ENCODE results near the gene RBM11.
"Not testable (repeated sequence)": the region's sequence is repeated elsewhere in the genome, so short reads cannot be mapped to it uniquely, and the experiment has no call there.

RBM11 gene

GRCh38 chr21:14215971-14216641 lies at the start of gene RBM11:
Gene RBM11 (plus strand): TSS chr21:14216157. CDS start chr21:14216187, 30 bp downstream.
- Histone ChIP-seq H3K27ac (ENCODE audit: low read depth, low read length) (no peak within 1 kb of the TSS), H3K9ac (ENCODE audit: low read length) (peak within 1 kb of the TSS; percentile 69)

GRCh38 chr21:14166463-14167223 lies 49.3 kb upstream of the RBM11 start:
- H3K9ac ChIP-seq (ENCODE audit: low read length); H3K9me3 ChIP-seq (ENCODE audit: control insufficient read depth, insufficient read depth, low read depth, low read length); H3K4me1 ChIP-seq (ENCODE audit: control insufficient read depth, insufficient read depth, low read length); H3K27me3 ChIP-seq (ENCODE audit: control insufficient read depth, insufficient read depth, low read length); H3K36me3 ChIP-seq (ENCODE audit: control insufficient read depth, insufficient read depth, low read length); H3K4me3 ChIP-seq (ENCODE audit: low read depth, low read length); H3K27ac ChIP-seq (ENCODE audit: low read depth, low read length): not testable (repeated sequence)

More at GRCh38 chr21:14215971-14216641, at the start of gene RBM11:
- peaks cover 6% of the 10 kb centered on the region; the same call in 1 of the 2 replicates for H3K27me3 ChIP-seq (ENCODE audit: control insufficient read depth, insufficient read depth, low read length)
- peak within 1 kb of the TSS; percentile 97 for H3K4me3 ChIP-seq (ENCODE audit: low read depth, low read length)
- no peaks in the 10 kb centered on the region for H3K9me3 ChIP-seq (ENCODE audit: control insufficient read depth, insufficient read depth, low read depth, low read length)
- 0 out of 2 replicates have a peak, but pooled peaks cover 6% of the 10 kb centered on the region for H3K4me1 ChIP-seq (ENCODE audit: control insufficient read depth, insufficient read depth, low read length)
- H3K36me3 ChIP-seq (ENCODE audit: control insufficient read depth, insufficient read depth, low read length) = no peaks in the 10 kb centered on the region

- Histone ChIP-seq H3K27me3 (ENCODE audit: control insufficient read depth, insufficient read depth, low read length) (no peaks in the 10 kb centered on the region), H3K9me3 (ENCODE audit: control insufficient read depth, insufficient read depth, low read depth, low read length) (0 out of 2 replicates have a peak, but pooled peaks cover 4% of the 10 kb centered on the region), H3K27ac (ENCODE audit: low read depth, low read length) (no peak overlapping the region), H3K36me3 (ENCODE audit: control insufficient read depth, insufficient read depth, low read length) (no peaks in the 10 kb centered on the region), H3K4me3 (ENCODE audit: low read depth, low read length) (no peak overlapping the region), H3K4me1 (ENCODE audit: control insufficient read depth, insufficient read depth, low read length) (no peaks in the 10 kb centered on the region), H3K9ac (ENCODE audit: low read length) (no peak overlapping the region)
Observed at GRCh38 chr21:14206222-14206621, 9.7 kb upstream of the RBM11 start.

- H3K27me3 ChIP-seq (ENCODE audit: control insufficient read depth, insufficient read depth, low read length) = no peaks in the 10 kb centered on the region
Observed at GRCh38 chr21:14210738-14211137, 5.2 kb upstream of the RBM11 start, which contains the start of gene LIPI. Gene LIPI (minus strand): TSS chr21:14210955. CDS start chr21:14210845, 110 bp downstream.

GRCh38 chr21:14213164-14213563 lies 2.8 kb upstream of the RBM11 start:
- no peak overlapping the region for H3K4me3 ChIP-seq (ENCODE audit: low read depth, low read length)
- peaks cover 6% of the 10 kb centered on the region; the same call in 1 of the 2 replicates for H3K27me3 ChIP-seq (ENCODE audit: control insufficient read depth, insufficient read depth, low read length)
- no peaks in the 10 kb centered on the region for H3K9me3 ChIP-seq (ENCODE audit: control insufficient read depth, insufficient read depth, low read depth, low read length)
- no peaks in the 10 kb centered on the region for H3K36me3 ChIP-seq (ENCODE audit: control insufficient read depth, insufficient read depth, low read length)
- H3K4me1 ChIP-seq (ENCODE audit: control insufficient read depth, insufficient read depth, low read length) = 0 out of 2 replicates have a peak, but pooled peaks cover 6% of the 10 kb centered on the region
- no peak overlapping the region for H3K9ac ChIP-seq (ENCODE audit: low read length)
- H3K27ac ChIP-seq (ENCODE audit: low read depth, low read length) = no peak overlapping the region

More at GRCh38 chr21:14210738-14211137, 5.2 kb upstream of the RBM11 start, which contains the start of gene LIPI:
- H3K9me3 ChIP-seq (ENCODE audit: control insufficient read depth, insufficient read depth, low read depth, low read length) = no peaks in the 10 kb centered on the region
- no peak within 1 kb of the TSS for H3K4me3 ChIP-seq (ENCODE audit: low read depth, low read length)
- no peaks in the 10 kb centered on the region for H3K36me3 ChIP-seq (ENCODE audit: control insufficient read depth, insufficient read depth, low read length)
- H3K27ac ChIP-seq (ENCODE audit: low read depth, low read length) = no peak within 1 kb of the TSS
- H3K9ac ChIP-seq (ENCODE audit: low read length) = no peak within 1 kb of the TSS
- no peaks in the 10 kb centered on the region for H3K4me1 ChIP-seq (ENCODE audit: control insufficient read depth, insufficient read depth, low read length)

- Histone ChIP-seq H3K9me3 (ENCODE audit: control insufficient read depth, insufficient read depth, low read depth, low read length) (peaks cover under 1% of the 10 kb centered on the region; the same call in 1 of the 2 replicates), H3K36me3 (ENCODE audit: control insufficient read depth, insufficient read depth, low read length) (no peaks in the 10 kb centered on the region), H3K27ac (ENCODE audit: low read depth, low read length) (no peak overlapping the region), H3K4me1 (ENCODE audit: control insufficient read depth, insufficient read depth, low read length) (no peaks in the 10 kb centered on the region), H3K4me3 (ENCODE audit: low read depth, low read length) (no peak overlapping the region), H3K27me3 (ENCODE audit: control insufficient read depth, insufficient read depth, low read length) (no peaks in the 10 kb centered on the region), H3K9ac (ENCODE audit: low read length) (no peak overlapping the region)
Observed at GRCh38 chr21:14223365-14223764, 7.4 kb downstream of the RBM11 start.

- H3K27me3 ChIP-seq (ENCODE audit: control insufficient read depth, insufficient read depth, low read length) = no peaks in the 10 kb centered on the region
- no peak overlapping the region for H3K4me3 ChIP-seq (ENCODE audit: low read depth, low read length)
- no peak overlapping the region for H3K9ac ChIP-seq (ENCODE audit: low read length)
- no peak overlapping the region for H3K27ac ChIP-seq (ENCODE audit: low read depth, low read length)
- H3K9me3 ChIP-seq (ENCODE audit: control insufficient read depth, insufficient read depth, low read depth, low read length) = peaks cover 23% of the 10 kb centered on the region
- no peaks in the 10 kb centered on the region for H3K4me1 ChIP-seq (ENCODE audit: control insufficient read depth, insufficient read depth, low read length)
- no peaks in the 10 kb centered on the region for H3K36me3 ChIP-seq (ENCODE audit: control insufficient read depth, insufficient read depth, low read length)
Observed at GRCh38 chr21:14229399-14229798, 13.4 kb downstream of the RBM11 start.

- Histone ChIP-seq H3K4me3 (ENCODE audit: low read depth, low read length) (no peak overlapping the region), H3K4me1 (ENCODE audit: control insufficient read depth, insufficient read depth, low read length) (no peaks in the 10 kb centered on the region), H3K9ac (ENCODE audit: low read length) (no peak overlapping the region), H3K9me3 (ENCODE audit: control insufficient read depth, insufficient read depth, low read depth, low read length) (peaks cover 5% of the 10 kb centered on the region), H3K36me3 (ENCODE audit: control insufficient read depth, insufficient read depth, low read length) (no peaks in the 10 kb centered on the region), H3K27me3 (ENCODE audit: control insufficient read depth, insufficient read depth, low read length) (no peaks in the 10 kb centered on the region), H3K27ac (ENCODE audit: low read depth, low read length) (no peak overlapping the region)
Observed at GRCh38 chr21:14235101-14235500, 19.1 kb downstream of the RBM11 start.

- Histone ChIP-seq H3K9me3 (ENCODE audit: control insufficient read depth, insufficient read depth, low read depth, low read length) (no peaks in the 10 kb centered on the region), H3K4me1 (ENCODE audit: control insufficient read depth, insufficient read depth, low read length) (no peaks in the 10 kb centered on the region), H3K9ac (ENCODE audit: low read length) (no peak overlapping the region)
Observed at GRCh38 chr21:14236180-14236579, 20.2 kb downstream of the RBM11 start.

GRCh38 chr21:14239281-14239680 lies 23.3 kb downstream of the RBM11 start:
- Histone ChIP-seq H3K4me1 (ENCODE audit: control insufficient read depth, insufficient read depth, low read length) (peaks cover 6% of the 10 kb centered on the region), H3K36me3 (ENCODE audit: control insufficient read depth, insufficient read depth, low read length) (no peaks in the 10 kb centered on the region), H3K27me3 (ENCODE audit: control insufficient read depth, insufficient read depth, low read length) (no peaks in the 10 kb centered on the region), H3K4me3 (ENCODE audit: low read depth, low read length) (no peak overlapping the region), H3K9ac (ENCODE audit: low read length) (no peak overlapping the region), H3K27ac (ENCODE audit: low read depth, low read length) (no peak overlapping the region), H3K9me3 (ENCODE audit: control insufficient read depth, insufficient read depth, low read depth, low read length) (no peaks in the 10 kb centered on the region)

More at GRCh38 chr21:14236180-14236579, 20.2 kb downstream of the RBM11 start:
- Histone ChIP-seq H3K4me3 (ENCODE audit: low read depth, low read length) (no peak overlapping the region), H3K36me3 (ENCODE audit: control insufficient read depth, insufficient read depth, low read length) (no peaks in the 10 kb centered on the region), H3K27ac (ENCODE audit: low read depth, low read length) (no peak overlapping the region), H3K27me3 (ENCODE audit: control insufficient read depth, insufficient read depth, low read length) (no peaks in the 10 kb centered on the region)

- H3K9me3 ChIP-seq (ENCODE audit: control insufficient read depth, insufficient read depth, low read depth, low read length) = no peaks in the 10 kb centered on the region
- peaks cover 7% of the 10 kb centered on the region for H3K4me1 ChIP-seq (ENCODE audit: control insufficient read depth, insufficient read depth, low read length)
- H3K4me3 ChIP-seq (ENCODE audit: low read depth, low read length) = no peak overlapping the region
- H3K27ac ChIP-seq (ENCODE audit: low read depth, low read length) = no peak overlapping the region
- H3K9ac ChIP-seq (ENCODE audit: low read length) = no peak overlapping the region
- no peaks in the 10 kb centered on the region for H3K27me3 ChIP-seq (ENCODE audit: control insufficient read depth, insufficient read depth, low read length)
- H3K36me3 ChIP-seq (ENCODE audit: control insufficient read depth, insufficient read depth, low read length) = no peaks in the 10 kb centered on the region
Observed at GRCh38 chr21:14241297-14241696, 25.3 kb downstream of the RBM11 start.

Data from HUES6 (cell line).